NCI-H2029 (cell line): ENCODE data around the gene LHFPL2.

Experiments
- DNase-seq: peaks from one replicate; lab custom pipeline; 2025; lab: John Stamatoyannopoulos, UW

The LHFPL2 gene

DNA sequence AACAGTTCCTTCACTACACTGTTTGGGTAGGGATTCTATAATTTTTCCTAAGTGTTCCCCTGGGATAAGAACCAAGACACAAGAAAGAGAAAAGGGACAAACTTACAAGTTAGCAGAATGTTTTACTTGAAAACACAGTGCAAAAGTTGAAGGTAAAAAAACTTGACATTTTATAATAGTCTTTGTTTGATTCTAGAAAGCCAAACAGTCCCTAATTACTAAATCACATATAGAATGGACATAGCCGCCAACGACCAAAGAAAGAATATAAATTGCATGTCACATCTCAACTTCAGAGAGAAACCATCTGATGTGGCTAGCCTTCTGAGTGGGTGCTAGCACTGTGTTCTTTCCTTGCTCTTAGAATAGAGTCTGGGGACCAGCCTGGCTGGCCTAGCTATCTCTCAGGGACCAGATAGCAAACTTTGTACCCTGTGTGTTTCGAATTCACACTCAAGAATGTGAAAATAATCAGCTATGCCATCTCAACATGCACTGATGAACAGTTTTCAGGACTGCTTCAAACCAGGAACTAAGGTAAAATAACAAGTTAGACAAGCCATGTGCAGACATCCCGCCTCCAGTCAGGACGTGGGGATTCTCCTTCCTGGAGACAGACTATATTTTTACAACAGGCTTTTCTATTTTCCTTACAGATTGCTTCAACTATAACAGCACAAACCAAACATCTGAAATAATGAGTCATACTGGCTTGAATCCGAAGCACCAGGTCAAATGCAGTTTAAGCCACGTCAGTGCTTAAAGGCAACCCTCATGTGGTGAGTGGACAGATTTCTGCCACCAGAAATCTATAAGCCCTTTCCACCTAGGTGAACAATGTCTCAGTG, 53.7 kb downstream of the LHFPL2 start:
- peak; percentile 13 for DNase-seq

DNA sequence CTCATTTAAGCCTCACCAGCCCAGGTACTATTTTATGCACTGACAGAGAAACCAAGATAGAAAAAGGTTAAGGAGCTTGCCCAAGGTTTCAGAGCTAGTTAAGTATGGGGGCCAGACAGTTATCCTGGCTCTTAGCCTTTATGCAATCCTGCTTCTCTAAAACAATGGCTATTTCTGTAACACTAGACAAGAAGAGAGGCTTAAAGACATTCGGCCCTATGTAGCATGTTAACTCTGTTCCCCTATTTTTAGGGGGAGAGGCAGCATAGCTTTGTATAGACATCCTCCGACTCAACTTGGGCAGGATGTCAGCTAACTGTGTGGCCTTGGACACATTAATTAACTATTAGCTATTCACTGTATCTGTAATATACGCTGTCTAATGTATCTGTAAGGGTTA, 54.6 kb downstream of the LHFPL2 start:
- DNase-seq, result no peak

DNA sequence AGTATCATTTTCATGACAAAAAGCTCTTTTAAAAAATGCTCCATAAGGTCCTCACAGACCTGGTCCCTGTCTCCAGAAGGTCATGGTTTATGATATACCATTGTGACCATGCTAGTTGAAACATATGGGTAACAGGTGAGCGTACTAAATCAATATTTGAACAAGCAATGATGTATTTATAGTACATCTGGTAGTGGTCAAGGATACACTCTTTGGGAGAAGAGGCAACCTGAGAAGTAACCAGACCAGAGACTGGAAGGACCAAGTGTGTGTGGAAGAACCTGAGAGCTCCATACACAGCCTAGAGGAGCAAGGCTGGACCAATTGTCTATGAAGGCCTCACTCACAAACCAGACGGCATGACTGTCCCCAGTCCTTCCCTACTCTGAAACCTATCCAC, 55.1 kb downstream of the LHFPL2 start:
- DNase-seq, result peak; percentile 42

DNA sequence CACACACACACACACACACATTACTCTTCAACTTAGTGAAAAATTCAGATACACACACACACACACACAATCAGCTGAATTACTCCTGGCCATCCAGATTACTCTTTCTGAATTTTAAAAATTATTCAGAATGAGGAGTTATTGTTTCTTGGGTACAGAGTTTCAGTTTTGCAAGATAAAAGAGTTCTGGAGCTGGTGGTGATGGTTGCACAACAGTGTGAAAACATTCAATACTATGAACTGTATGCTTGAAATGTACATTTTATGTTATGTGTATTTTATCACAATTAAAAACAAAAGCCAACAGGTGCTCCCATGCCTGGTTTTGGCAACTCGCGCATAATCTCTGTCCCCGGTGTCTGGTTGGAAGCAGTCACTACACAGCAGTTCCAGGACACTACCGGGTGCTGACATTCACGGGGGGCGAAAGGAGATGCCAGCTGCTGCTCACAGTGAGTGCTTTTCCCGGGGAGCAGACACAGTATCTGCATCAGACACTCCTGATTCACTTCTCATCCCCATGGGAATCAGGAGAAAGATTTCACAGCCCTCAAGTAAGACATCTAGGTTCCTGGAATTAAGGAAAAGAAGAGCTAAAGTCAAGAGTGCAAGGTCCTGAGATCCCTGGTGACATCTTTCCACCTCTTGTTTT, 55.7 kb downstream of the LHFPL2 start:
- DNase-seq, result no peak

DNA sequence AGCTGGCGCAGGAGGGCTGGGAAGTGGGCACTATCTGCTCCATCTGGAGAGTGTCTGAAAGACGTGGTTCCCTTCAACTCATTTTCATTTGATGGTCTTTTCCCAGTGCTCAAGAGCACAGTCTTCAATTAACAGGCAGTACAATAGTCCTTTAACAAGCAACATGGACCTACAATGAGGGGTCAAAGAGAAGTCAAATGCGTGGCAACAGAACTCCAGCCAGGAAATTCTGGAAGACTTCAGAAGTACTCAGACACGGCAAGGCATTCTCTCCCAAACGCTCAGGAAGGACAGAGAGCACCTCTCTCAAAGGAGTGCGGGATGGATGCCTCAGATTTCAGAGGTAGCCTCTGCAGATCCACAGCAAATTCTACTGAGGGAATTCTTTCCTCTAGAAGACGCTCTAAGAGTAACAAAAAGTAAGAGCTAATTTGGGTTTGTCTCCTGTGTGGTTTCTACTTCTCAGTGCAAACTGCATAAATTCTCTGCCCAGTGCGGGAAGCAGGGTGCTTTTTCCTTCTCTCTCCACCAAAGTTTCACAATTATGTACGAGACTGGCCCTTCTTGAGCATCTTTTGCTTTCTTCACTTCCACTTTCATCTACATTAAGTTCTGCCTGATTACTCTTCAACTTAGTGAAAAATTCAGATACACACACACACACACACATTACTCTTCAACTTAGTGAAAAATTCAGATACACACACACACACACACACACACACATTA, 56.4 kb downstream of the LHFPL2 start:
- no peak for DNase-seq

DNA sequence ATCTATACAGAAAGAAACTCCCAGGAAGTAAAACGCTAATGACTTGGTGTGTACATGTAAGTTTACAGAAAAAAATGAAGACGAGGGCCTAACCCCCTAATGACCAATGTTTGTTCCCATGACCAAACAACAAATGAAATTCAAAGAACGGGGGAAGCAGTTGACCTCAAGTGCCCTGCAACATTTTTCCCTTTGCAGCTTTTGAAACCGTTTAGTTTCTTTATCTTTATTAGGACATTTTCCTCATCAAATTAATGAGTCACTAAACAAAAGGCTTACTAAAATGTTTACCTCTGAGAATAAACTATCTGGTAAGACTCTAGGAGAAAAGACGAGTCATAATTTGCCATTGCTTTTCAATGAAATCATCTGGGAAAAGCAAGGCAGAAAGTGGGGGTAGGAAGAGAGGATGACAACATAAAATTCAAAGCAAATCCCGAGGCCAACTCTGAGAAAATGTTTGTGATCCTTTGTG, 57.4 kb downstream of the LHFPL2 start:
- DNase-seq, result no peak

DNA sequence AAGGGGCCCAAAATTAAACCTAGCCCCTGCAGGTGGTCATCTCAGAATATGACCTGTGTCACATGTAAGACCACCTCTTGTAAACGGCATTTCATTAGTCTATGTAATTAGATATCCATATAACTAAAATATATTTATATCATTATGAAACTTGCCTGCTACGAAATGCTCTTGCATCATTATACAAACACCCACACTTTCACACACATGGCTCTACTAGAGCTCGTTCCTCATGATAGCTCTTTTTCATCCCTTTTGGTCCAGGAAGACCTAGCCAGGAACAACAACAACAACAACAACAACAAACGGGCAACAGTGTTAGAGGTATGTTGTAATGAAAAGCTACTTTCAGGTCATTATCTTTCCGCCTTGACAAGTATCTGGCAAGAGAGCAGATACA, 58.6 kb downstream of the LHFPL2 start:
- no peak for DNase-seq

DNA sequence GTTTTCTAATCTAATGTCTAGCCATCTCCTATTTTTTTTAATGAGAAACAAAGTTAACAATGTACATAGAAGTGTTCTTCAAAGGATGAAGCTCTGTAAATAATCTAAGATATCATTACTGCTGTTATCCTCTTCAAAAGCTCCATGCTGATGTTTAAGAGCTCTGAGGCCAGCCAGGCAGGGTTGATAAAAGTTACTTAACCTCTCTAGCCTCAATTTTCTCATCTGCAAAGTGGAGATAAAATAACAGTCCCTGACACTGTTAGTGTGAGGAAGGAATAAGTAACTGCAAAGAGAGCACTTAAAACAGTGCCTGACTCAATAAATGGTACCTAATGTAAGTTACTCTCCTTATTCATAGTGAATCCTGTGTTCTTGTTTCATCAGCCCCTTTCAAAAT, 60.1 kb downstream of the LHFPL2 start:
- no peak for DNase-seq

DNA sequence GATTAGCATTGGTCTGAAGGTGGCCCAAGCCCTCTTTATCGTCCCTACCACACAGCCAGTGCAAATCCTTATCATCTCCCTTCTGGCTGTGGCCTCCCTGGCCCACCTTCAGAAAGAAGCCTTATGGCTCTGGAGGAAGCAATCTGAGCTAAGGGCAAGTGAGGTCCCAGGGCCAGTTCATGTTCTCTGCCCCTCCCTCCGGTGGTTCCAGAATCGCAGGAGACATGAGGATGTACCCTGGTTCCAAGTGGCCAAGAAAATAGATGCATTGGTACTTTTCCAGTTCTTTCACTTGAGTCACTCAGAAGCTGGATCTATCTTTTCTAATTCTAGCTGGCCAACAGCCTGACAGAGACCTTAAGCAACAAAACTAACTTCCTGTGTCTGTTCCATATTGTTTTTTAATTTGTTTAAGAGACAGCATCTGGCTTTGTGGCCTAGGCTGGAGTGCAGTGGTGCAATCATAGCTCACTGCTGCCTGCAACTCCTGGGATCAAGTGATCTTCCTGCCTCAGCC, 60.7 kb downstream of the LHFPL2 start:
- peak; percentile 19 for DNase-seq

DNA sequence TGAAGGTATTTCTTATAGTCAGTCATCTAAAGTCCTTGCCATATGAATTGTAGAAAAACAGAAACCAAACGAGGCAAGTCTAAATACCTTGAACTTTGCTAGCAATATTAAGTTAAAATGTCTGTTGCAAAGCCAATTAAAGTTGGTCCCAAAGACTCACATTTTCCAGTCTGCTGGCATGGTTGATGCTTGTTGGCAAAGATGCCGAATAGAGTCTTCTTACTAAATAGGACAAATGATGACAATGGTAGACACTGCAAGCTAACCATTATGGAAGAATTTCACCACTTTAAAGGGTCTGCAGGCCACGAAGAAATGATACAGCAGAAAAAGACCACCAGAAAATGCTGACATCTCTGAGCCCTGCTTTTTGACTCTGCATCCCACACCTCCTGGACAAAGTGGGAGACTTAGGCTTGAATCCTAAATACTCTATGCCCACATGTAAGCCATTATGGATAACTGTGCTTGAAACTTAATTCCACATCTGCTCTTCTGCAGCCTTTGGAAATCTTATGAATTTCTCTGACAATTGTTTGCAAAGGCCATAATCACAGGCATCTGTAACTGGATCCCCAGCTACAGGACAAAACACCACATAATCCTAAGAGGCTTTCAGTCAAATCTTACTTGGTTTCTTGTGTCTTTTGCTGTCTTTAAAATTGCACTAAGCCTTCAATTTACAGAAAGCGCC, 61.3 kb downstream of the LHFPL2 start:
- DNase-seq, result no peak

DNA sequence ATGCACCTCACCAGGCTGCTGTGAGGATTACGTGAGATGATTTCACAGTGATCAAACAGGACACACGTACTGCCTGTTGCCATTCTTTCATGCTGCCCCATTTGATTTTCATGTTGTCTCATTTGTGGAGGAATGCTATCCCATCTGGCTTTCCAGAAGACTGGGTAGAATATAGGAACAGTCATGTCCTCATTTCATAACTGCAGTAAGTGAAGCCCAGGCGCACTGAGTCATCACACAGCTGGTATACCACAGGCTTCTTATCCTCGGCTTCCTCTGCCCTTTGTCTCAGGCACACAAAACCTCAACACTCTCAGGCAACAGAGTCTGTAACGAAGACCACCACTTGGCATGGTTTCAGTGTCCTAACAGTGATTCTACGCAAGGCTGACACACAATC, 62.3 kb downstream of the LHFPL2 start:
- DNase-seq, result no peak

DNA sequence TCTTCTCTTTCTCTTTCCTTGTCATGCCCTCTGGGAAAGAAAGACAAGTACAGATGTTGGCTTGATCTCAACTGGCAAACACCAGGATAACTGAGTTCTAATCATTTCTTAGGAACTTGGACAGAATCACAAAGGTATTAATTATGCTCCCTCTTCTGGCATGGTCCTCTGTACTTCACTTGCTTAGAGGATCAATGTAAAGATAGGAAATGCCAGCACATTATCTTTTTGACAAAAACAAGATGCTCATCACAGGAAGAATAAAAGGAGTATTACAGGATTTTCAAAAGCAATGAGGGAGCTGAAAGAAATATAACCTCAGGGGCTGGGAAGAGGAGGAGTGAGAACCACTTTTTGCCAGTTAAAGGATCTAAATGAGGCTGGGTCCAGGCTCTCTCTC, 70.6 kb downstream of the LHFPL2 start:
- no peak for DNase-seq

DNA sequence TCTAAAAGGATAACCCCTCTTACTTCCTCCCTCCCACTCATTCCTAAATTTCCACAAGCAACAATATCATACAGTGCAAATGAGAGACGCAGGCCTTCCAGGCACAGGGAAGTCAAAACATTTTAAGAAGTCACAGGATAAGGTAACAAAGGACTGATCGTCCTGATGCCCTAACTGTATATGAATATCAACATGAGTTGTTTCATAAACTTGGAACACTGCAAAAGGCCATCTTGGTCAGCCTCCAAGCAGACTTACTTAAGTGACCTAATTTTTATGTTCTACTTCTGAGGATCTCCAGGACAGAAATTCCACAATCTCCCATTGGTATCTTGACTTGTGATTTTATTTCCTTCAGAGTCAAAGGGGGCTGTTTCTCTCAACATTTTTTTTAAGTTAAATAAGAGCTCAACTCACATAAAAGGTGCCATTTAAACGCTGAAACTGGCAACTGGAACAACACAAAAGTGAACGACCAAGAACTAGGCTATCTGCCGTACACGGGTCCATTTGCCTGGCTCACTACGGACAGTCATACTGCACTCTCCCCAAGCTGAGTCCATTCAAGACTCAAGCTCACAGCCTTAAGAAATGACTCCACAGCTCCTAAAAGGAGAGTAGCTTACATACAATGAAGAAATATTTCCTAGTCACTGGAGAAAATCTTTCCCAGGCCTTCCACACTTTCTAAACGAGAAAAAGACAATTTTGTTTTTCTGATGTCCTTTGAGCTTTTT, 71.3 kb downstream of the LHFPL2 start:
- no peak for DNase-seq

DNA sequence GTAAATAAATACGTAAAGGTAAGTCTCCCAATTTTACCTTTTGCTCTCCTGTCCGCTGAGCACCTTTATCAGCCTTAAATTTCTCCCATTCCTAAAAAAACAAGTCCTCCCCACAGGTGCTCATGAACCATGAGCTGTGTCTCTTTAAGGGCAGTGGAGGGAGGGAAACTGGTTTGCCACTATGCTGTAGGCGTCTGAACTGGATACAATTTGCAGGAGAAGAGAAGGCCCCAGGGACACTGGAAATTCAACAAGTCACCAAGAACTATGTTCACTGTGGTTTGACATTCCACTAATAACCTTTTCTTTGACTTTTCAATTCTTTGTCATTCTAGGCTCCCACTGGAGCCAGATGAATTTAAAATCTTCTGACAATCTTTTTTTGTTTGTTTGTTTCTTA, 72.2 kb downstream of the LHFPL2 start:
- DNase-seq, result no peak

DNA sequence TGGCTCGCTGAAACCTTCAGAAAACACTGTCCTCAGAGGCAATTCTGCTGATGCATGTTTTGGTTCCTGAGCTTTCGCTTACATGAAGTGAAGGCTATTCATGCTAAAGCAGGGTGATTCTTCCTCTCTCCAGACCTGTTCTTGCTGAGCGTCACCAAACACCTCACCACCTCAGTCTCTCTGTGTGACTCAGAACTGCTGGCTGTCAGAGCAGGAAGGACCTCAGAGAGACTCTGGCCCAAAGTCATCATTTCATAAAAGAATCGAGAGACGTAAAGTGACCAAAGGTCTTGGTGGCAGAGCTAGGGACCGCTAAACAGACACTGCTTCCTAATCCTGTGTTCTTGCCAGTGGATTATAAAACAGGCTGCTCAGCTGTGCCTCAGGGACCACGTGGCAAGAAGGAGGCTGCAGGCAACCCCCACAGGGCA, 73.8 kb downstream of the LHFPL2 start:
- no peak for DNase-seq

DNA sequence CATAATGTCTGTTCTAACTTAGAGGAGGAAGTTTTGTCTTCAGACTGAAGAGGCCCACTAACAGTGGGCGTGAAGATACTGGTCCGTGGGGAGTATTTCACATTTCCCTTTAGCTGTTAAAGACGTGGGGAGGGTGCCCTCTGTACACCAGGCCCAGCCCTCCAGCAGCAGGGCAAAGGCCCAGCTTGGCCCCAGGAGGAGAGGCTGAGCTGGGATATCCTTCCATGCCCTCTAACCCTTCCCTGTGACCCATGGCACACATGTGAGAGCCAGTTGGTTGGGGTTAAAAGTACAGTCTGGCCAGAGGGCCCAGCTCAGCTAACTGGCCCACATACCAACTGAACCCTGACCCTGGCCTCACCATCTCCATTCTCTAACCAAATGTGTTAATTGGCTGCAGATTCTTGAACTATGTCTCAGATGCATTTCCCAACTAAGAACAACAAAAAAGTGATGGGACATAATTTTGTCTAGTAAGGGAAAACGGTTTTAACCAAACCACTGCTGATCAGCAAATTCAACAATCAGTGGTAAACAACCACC, 74.4 kb downstream of the LHFPL2 start:
- DNase-seq, result no peak

DNA sequence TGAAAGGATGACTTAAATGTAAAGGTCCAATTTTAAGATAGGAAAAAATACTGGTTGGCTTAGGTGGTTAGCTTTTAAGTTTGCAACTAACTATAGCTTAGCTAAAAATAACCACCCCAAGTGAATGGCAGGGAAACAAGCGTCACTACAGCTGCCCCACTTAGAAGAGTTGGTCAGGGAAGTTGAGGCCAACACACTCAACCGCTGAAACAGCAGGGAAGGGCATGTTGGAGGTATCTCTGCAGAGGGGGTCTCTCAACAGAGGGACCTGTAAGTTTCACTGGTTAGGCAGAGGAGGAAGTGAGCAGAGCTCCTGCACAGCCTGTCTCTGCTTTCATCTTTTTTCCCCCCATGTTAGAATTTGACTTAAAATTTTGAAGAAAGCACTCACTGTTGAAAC, 75.3 kb downstream of the LHFPL2 start:
- DNase-seq, result no peak

DNA sequence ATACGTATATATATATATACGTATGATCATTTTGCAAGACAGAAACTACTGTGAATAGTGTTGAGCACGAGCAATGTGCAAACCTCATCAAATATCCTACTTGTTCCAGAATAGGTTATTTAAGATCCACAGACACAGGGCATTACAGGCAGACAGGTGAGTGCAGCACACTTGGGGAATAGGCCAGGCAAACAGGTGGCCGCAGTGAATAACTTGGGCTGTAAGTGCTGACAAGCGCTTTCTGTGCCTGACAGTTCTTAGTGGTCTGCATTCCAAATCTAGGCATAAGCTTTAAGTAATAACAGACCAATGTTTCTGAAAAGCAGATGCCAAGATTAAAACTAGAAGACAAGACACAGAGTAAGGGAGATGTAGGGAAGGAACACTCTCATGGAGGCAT, 77.9 kb downstream of the LHFPL2 start:
- no peak for DNase-seq

DNA sequence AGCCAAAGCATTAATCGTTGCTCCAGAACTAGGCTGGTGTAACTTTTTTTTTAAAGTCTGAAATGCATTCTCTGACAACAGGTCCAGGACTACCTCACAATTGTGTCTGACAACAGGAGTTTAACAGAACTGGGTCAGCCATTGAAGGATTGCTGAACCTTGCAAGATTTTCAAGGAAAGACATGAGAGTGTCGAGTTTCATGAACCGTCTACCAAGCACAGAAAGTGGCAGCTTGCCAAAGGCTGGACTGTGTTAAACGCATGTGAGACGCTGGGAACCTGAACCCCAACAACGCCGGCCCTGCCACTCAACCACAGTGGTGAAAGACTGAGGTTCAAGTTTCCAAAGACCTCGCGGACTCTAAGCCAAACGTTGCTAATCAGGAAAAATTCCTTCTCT, 79.1 kb downstream of the LHFPL2 start:
- peak; percentile 63 for DNase-seq

DNA sequence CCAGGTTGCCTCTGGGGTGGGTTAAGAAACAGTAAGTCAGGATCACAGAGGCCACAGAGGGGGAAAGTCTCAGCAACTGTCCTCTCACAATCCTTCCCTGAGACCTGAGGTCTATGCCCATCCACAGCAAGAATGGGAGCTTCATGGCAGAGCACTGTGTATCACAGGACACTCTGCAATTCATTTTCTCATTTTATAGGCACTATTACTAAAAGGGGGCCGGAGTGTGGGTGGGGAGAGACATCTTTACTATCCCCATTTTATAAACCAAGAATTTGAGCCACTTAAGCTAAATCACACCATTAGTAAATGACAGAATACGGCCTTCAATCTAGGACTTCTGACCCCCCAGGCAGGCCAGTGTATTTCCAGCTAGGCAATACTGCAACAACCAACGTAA, 79.9 kb downstream of the LHFPL2 start:
- DNase-seq, result no peak

DNA sequence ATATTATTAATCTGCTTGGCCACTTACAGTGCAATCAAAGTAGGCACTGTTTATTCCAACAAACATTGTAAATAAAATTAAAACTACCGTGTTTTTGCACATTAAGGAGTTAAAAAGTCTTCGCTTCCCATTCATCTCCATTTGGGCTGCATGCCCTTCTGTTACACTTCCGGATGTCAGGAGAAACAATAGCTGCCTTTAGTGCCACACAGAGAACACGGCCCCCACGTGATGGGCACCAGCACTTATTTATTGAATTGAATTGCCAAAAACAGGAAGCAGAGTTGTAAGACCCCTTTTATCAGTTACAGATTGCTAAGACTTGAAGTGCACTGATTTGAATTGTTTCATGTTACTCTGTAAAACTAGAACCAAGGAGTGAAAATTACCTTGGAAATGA, 80.4 kb downstream of the LHFPL2 start:
- no peak for DNase-seq
